SK-N-SH (cell line): ENCODE results near the gene MICALL1. TPM values are rescaled to one million over a fixed set of nuclear protein-coding genes. Genes with fewer than 3 reads are reported as not detected.

Experiments
- CTCF ChIA-PET: fragments of 300-600, 350-600 bp; formaldehyde crosslinking; extraction: SDS; loops from one replicate; lab custom pipeline; 2021; lab: Yijun Ruan, JAX
- POLR2A ChIA-PET: fragments of 350-600 bp; sonication (Branson Sonifier 250); formaldehyde crosslinking; extraction: SDS; loops from one replicate; lab custom pipeline; 2020; ENCODE audit warnings: antibody characterized with exemption, inconsistent platforms; lab: Yijun Ruan, JAX
- DNase-seq: peaks from one replicate; pipeline ENCODE4 v3.0.0; 2012
- H2AFZ ChIP-seq: fragments of 200-600 bp; sonication (generic); 2 replicates; pipeline ENCODE4 v1.8.1; 2016; ENCODE audit warnings: antibody characterized with exemption, mild to moderate bottlenecking, low read depth
- H3F3A ChIP-seq: fragments of 200-600 bp; sonication (generic); replicated peaks from 2 replicates; pipeline ENCODE3; 2016; ENCODE audit warnings: antibody characterized with exemption, mild to moderate bottlenecking; ENCODE audit not compliant: insufficient read depth
- H3K27ac ChIP-seq, 2 experiments: fragments of 200-500 bp in 1 of 2; fragments of 200-600 bp in 1 of 2; sonication (Bioruptor generic) in 1 of 2; sonication (generic), shearing (Covaris generic) in 1 of 2; 2 replicates each; pipeline versions ENCODE4 v1.5.1 to v1.6.1; 2014 to 2016; ENCODE audit warnings: low read depth in 2 of 2, inconsistent platforms in 1 of 2, low read length in 1 of 2, mild to moderate bottlenecking in 1 of 2, mixed read lengths in 1 of 2
- H3K27me3 ChIP-seq: fragments of 200-600 bp; sonication (generic), shearing (Covaris generic); 2 replicates; pipeline ENCODE4 v1.6.1; 2016; ENCODE audit warnings: mixed run types; ENCODE audit not compliant: insufficient read depth
- H3K36me3 ChIP-seq, 2 experiments: fragments of 200-500 bp in 1 of 2; fragments of 200-600 bp in 1 of 2; sonication (Bioruptor generic) in 1 of 2; sonication (generic) in 1 of 2; replicated peaks in 1 of 2; 2 replicates each; pipeline versions ENCODE3 to v1.5.1; 2014 to 2016; ENCODE audit warnings: low read length in 1 of 2, mild to moderate bottlenecking in 1 of 2; ENCODE audit not compliant: insufficient read depth in 2 of 2, control insufficient read depth in 1 of 2
- H3K4me1 ChIP-seq, 2 experiments: fragments of 200-500 bp in 1 of 2; fragments of 200-600 bp in 1 of 2; sonication (Bioruptor generic) in 1 of 2; sonication (generic), shearing (Covaris generic) in 1 of 2; 2 replicates each; pipeline versions ENCODE4 v1.5.1 to v1.6.1; 2014 to 2016; ENCODE audit warnings: low read depth in 1 of 2, low read length in 1 of 2, mixed run types in 1 of 2; ENCODE audit not compliant: insufficient read depth in 2 of 2, control insufficient read depth in 1 of 2
- H3K4me2 ChIP-seq: fragments of 200-600 bp; sonication (generic), shearing (Covaris generic); 2 replicates; pipeline ENCODE4 v1.6.1; 2017; ENCODE audit warnings: mixed run types
- H3K4me3 ChIP-seq, 2 experiments: fragments of 200-500 bp in 1 of 2; fragments of 200-600 bp in 1 of 2; sonication (Bioruptor generic) in 1 of 2; sonication (generic), shearing (Covaris generic) in 1 of 2; 2 replicates each; pipeline versions ENCODE4 v1.5.1 to v1.8.1; 2014 to 2016; ENCODE audit warnings: low read depth in 2 of 2, inconsistent platforms in 1 of 2, low read length in 1 of 2, mild to moderate bottlenecking in 1 of 2, mixed read lengths in 1 of 2, moderate library complexity in 1 of 2
- H3K79me2 ChIP-seq: fragments of 200-600 bp; sonication (generic); 2 replicates; pipeline ENCODE4 v1.8.1; 2017; ENCODE audit warnings: mild to moderate bottlenecking; ENCODE audit not compliant: insufficient read depth
- H3K9ac ChIP-seq: fragments of 200-600 bp; sonication (generic); 2 replicates; pipeline ENCODE4 v1.6.1; 2017; ENCODE audit warnings: mixed run types
- H3K9me2 ChIP-seq: fragments of 200-600 bp; sonication (generic); 2 replicates; pipeline ENCODE4 v1.6.1; 2017; ENCODE audit warnings: mixed run types
- H3K9me3 ChIP-seq: fragments of 200-600 bp; sonication (generic); 2 replicates; pipeline ENCODE4 v1.6.1; 2017; ENCODE audit warnings: mixed run types, mild to moderate bottlenecking, moderate library complexity
- H4K20me1 ChIP-seq: fragments of 200-600 bp; sonication (generic); 2 replicates; pipeline ENCODE4 v1.6.1; 2017; ENCODE audit warnings: mild to moderate bottlenecking, mixed run types; ENCODE audit not compliant: insufficient read depth
- CHD2 ChIP-seq: fragments of 150-350 bp; IDR thresholded peaks from 2 replicates; pipeline ENCODE4 v1.6.1; 2018; ENCODE audit warnings: low read length; ENCODE audit not compliant: partially characterized antibody
- EP300 ChIP-seq, 2 experiments: IDR thresholded peaks; 2 replicates each; pipeline versions ENCODE4 v1.4.0 to v1.6.1; 2012; ENCODE audit warnings: borderline replicate concordance in 1 of 2, low read depth in 1 of 2, low read length in 1 of 2
- GABPA ChIP-seq: IDR thresholded peaks from 2 replicates; pipeline ENCODE4 v1.4.0; 2012; ENCODE audit warnings: low read depth, mild to moderate bottlenecking
- GATA2 ChIP-seq: sonication (generic); formaldehyde crosslinking; IDR thresholded peaks from 2 replicates; pipeline ENCODE4 v1.5.0; 2020; ENCODE audit warnings: mild to moderate bottlenecking, missing genetic modification reagents
- MAX ChIP-seq: IDR thresholded peaks from 2 replicates; pipeline ENCODE4 v1.4.0; 2012; ENCODE audit warnings: low read depth
- NRF1 ChIP-seq: IDR thresholded peaks from 2 replicates; pipeline ENCODE4 v1.6.1; 2012; ENCODE audit warnings: low read depth, mild to moderate bottlenecking, low read length
- POLR2AphosphoS5 ChIP-seq: IDR thresholded peaks from 2 replicates; pipeline ENCODE4 v1.6.1; 2012; ENCODE audit warnings: low read depth, low read length
- RAD21 ChIP-seq: IDR thresholded peaks from 2 replicates; pipeline ENCODE4 v1.6.1; 2012; ENCODE audit warnings: mild to moderate bottlenecking, low read length
- RFX5 ChIP-seq: IDR thresholded peaks from 2 replicates; pipeline ENCODE4 v1.6.1; 2012; ENCODE audit warnings: mild to moderate bottlenecking, improper control_type of control experiment, low read length
- RXRA ChIP-seq: IDR thresholded peaks from 2 replicates; pipeline ENCODE4 v1.4.0; 2012; ENCODE audit warnings: low read depth, mild to moderate bottlenecking, borderline replicate concordance
- SIN3A ChIP-seq: IDR thresholded peaks from 2 replicates; pipeline ENCODE4 v1.6.1; 2012; ENCODE audit warnings: low read depth, mild to moderate bottlenecking, low read length, moderate library complexity, borderline replicate concordance
- SMC3 ChIP-seq: IDR thresholded peaks from 2 replicates; pipeline ENCODE4 v1.6.1; 2012; ENCODE audit warnings: low read depth, low read length, improper control_type of control experiment
- TAF1 ChIP-seq: IDR thresholded peaks from 2 replicates; pipeline ENCODE4 v1.6.1; 2012; ENCODE audit warnings: low read depth, mild to moderate bottlenecking, low read length, moderate library complexity, borderline replicate concordance
- USF1 ChIP-seq: IDR thresholded peaks from 2 replicates; pipeline ENCODE4 v1.4.0; 2012; ENCODE audit warnings: low read depth, borderline replicate concordance
- WGBS: methylation state at CpG from one replicate; pipeline ENCODE4 v1.1.6; 2017; ENCODE audit warnings: low lambda C conversion rate; 5-methylcytosine and 5-hydroxymethylcytosine counted together
- polyA plus RNA-seq, 3 experiments: library from polyadenylated mRNA; depleted of rRNA; stranded (reverse); fragments of >200 nt; gene quantifications; 2 replicates each; pipeline ENCODE4 v1.2.3, GENCODE V29; 2012
- TF ChIP-seq, protein P1 (sequence below): IDR thresholded peaks from 2 replicates; pipeline ENCODE4 v1.4.0; 2012; ENCODE audit warnings: low read depth, borderline replicate concordance
- TF ChIP-seq, protein P2 (sequence below): fragments of 150-350 bp; IDR thresholded peaks from 2 replicates; pipeline ENCODE4 v1.6.1; 2017; ENCODE audit warnings: antibody characterized with exemption, low read length, low read depth, borderline replicate concordance
- TF ChIP-seq, protein P3 (sequence below): fragments of 150-350 bp; IDR thresholded peaks from 2 replicates; pipeline ENCODE4 v1.6.1; 2016; ENCODE audit warnings: mild to moderate bottlenecking, low read depth, low read length

Gene MICALL1
- polyA plus RNA-seq, 1 of the 3 experiments (the other 2 are of a cell fraction) = 12.9 TPM

DNA sequence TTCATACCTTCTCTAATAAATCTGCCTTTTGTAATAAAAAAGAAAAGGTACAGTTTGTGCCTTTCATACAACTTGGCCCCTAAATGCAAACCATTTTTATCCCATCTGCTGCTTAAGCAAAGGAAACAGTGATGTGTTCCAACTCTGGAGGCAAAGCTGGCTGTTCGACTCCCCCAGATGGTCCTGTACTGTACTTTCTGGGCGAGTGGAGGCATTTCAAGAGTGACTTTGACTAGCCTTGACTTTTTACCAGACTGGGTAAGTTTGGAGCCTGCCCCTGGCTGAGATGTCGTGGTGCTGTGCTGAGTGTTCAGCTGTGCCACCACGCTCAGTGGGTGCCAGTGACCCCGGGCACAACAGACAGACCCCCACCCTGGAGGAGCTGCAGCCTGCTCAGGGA, 10.2 kb downstream of the MICALL1 start:
- TF ChIP-seq, protein P1, sequence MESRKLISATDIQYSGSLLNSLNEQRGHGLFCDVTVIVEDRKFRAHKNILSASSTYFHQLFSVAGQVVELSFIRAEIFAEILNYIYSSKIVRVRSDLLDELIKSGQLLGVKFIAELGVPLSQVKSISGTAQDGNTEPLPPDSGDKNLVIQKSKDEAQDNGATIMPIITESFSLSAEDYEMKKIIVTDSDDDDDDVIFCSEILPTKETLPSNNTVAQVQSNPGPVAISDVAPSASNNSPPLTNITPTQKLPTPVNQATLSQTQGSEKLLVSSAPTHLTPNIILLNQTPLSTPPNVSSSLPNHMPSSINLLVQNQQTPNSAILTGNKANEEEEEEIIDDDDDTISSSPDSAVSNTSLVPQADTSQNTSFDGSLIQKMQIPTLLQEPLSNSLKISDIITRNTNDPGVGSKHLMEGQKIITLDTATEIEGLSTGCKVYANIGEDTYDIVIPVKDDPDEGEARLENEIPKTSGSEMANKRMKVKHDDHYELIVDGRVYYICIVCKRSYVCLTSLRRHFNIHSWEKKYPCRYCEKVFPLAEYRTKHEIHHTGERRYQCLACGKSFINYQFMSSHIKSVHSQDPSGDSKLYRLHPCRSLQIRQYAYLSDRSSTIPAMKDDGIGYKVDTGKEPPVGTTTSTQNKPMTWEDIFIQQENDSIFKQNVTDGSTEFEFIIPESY = no peak
- TF ChIP-seq MAX (no peak), SMC3 (no peak), GATA2 (no peak), POLR2AphosphoS5 (no peak), SIN3A (no peak), TAF1 (no peak), USF1 (no peak), RAD21 (no peak)
- TF ChIP-seq, protein P2, sequence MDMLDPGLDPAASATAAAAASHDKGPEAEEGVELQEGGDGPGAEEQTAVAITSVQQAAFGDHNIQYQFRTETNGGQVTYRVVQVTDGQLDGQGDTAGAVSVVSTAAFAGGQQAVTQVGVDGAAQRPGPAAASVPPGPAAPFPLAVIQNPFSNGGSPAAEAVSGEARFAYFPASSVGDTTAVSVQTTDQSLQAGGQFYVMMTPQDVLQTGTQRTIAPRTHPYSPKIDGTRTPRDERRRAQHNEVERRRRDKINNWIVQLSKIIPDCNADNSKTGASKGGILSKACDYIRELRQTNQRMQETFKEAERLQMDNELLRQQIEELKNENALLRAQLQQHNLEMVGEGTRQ = no peak
- Histone ChIP-seq H3K9me2 (no peaks in the 10 kb centered on the region), H3K9me3 (no peaks in the 10 kb centered on the region), H3K27me3 (no peaks in the 10 kb centered on the region), H3F3A (peaks cover 5% of the 10 kb centered on the region), H3K4me3 (no peak overlapping the region), H3K9ac (no peak overlapping the region), H3K4me2 (no peak overlapping the region), H4K20me1 (peaks cover 8% of the 10 kb centered on the region; the same call in 1 of the 2 replicates), H3K36me3 (peaks cover 27% of the 10 kb centered on the region in 2 experiments), H3K79me2 (peaks cover 12% of the 10 kb centered on the region; the same call in 1 of the 2 replicates), H3K4me1 (no peaks in the 10 kb centered on the region), H2AFZ (no peak overlapping the region), H3K27ac (no peak overlapping the region)
- 93% methylated on average over 3 of the region's 5 CpGs for WGBS
- DNase-seq = no peak
- CTCF ChIA-PET = interaction anchor here (2.5 kb wide), 1 partner anchor 17 kb away, joined by 13 read pairs; no protein-coding TSS in a partner anchor
- POLR2A ChIA-PET = no interaction called here

- Histone ChIP-seq H3K4me3 (no peak overlapping the region), H3K9me3 (no peaks in the 10 kb centered on the region), H3K9me2 (no peaks in the 10 kb centered on the region), H2AFZ (no peak overlapping the region)
- POLR2A ChIA-PET = interaction anchor here (1.0 kb wide), 1 partner anchor 12 kb away, joined by 3 read pairs; the partner anchor contains the start of gene MICALL1
- TF ChIP-seq RAD21 = no peak
- TF ChIP-seq NRF1 = no peak
- no peak for TF ChIP-seq MAX
- no peak for TF ChIP-seq SMC3
- TF ChIP-seq POLR2AphosphoS5 = no peak
- no peak for TF ChIP-seq RXRA
- TF ChIP-seq, protein P1 = no peak
- TF ChIP-seq RFX5 = no peak
- no peak for TF ChIP-seq CHD2
- TF ChIP-seq GABPA = no peak
- TF ChIP-seq, protein P3, sequence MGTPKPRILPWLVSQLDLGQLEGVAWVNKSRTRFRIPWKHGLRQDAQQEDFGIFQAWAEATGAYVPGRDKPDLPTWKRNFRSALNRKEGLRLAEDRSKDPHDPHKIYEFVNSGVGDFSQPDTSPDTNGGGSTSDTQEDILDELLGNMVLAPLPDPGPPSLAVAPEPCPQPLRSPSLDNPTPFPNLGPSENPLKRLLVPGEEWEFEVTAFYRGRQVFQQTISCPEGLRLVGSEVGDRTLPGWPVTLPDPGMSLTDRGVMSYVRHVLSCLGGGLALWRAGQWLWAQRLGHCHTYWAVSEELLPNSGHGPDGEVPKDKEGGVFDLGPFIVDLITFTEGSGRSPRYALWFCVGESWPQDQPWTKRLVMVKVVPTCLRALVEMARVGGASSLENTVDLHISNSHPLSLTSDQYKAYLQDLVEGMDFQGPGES = no peak
- TF ChIP-seq SIN3A = no peak
- TF ChIP-seq GATA2 = no peak
- no peak for TF ChIP-seq EP300 (IDR thresholded peaks at IDR 0.05; ENCODE audit: borderline replicate concordance in 1 of 2, low read depth in 1 of 2, low read length in 1 of 2)
- TF ChIP-seq, all 33 proteins: peak for 0
- Histone ChIP-seq H4K20me1 (no peaks in the 10 kb centered on the region), H3K36me3 (peaks cover 27% of the 10 kb centered on the region in 2 experiments), H3K4me2 (no peak overlapping the region), H3K27me3 (no peaks in the 10 kb centered on the region), H3K79me2 (no peaks in the 10 kb centered on the region), H3K9ac (no peak overlapping the region), H3F3A (peaks cover 5% of the 10 kb centered on the region), H3K27ac (no peak overlapping the region), H3K4me1 (no peaks in the 10 kb centered on the region)
- CTCF ChIA-PET = interaction anchor here (1.4 kb wide), 1 partner anchor 54 kb away, joined by 4 read pairs; no protein-coding TSS in a partner anchor
- no peak for DNase-seq
- 86% methylated on average over 4 of the region's 4 CpGs for WGBS
These were observed 11.9 kb downstream of the MICALL1 start for GRCh38 chr22:37917874-37918548.
